H1 (cell line): ENCODE results near the gene EGFL6. TPM values are rescaled to one million over a fixed set of nuclear protein-coding genes. Genes with fewer than 3 reads are reported as not detected.

Experiments used
- CTCF ChIA-PET: fragments of 300-600 bp; sonication (Branson Sonifier 250); formaldehyde crosslinking; loops from one replicate; lab custom pipeline; 2021; ENCODE audit not compliant: partially characterized antibody; lab: Charles Lee
- POLR2A ChIA-PET: fragments of 300-600 bp; sonication (Branson Sonifier 250); formaldehyde crosslinking; loops from one replicate; lab custom pipeline; 2021; ENCODE audit warnings: inconsistent platforms; ENCODE audit not compliant: partially characterized antibody; lab: Charles Lee
- DNase-seq, 2 experiments: peaks; one replicate each; pipeline versions ENCODE4 v3.0.0 to v3.0.0-alpha.2; 2010 to 2022; ENCODE audit warnings: low spot score in 2 of 2, low read depth in 1 of 2, mixed read lengths in 1 of 2
- FAIRE-seq: peaks from 2 replicates; lab custom pipeline; 2011; peaks lifted over from hg19 to GRCh38; lab: Jason Lieb, UNC
- H2AFZ ChIP-seq: 2 replicates; pipeline ENCODE4 v1.8.1; 2012; ENCODE audit warnings: low read length, inconsistent platforms
- H2AK5ac ChIP-seq: 2 replicates; pipeline ENCODE4 v1.6.1; 2013; ENCODE audit warnings: low read depth, low read length
- H2BK120ac ChIP-seq: replicated peaks from 2 replicates; pipeline ENCODE3; 2013; ENCODE audit warnings: low read depth, low read length, inconsistent platforms
- H2BK12ac ChIP-seq: 2 replicates; pipeline ENCODE4 v1.6.1; 2013; ENCODE audit warnings: low read depth, low read length
- H2BK15ac ChIP-seq: 2 replicates; pipeline ENCODE4 v1.6.1; 2013; ENCODE audit warnings: low read length
- H2BK20ac ChIP-seq: 2 replicates; pipeline ENCODE4 v1.6.1; 2013; ENCODE audit warnings: low read length
- H2BK5ac ChIP-seq: 2 replicates; pipeline ENCODE4 v1.6.1; 2013; ENCODE audit warnings: low read depth, low read length
- H3K14ac ChIP-seq: 2 replicates; pipeline ENCODE4 v1.6.1; 2013; ENCODE audit warnings: inconsistent platforms; ENCODE audit not compliant: insufficient read length
- H3K18ac ChIP-seq: 2 replicates; pipeline ENCODE4 v1.6.1; 2013; ENCODE audit warnings: low read length; ENCODE audit errors: extremely low read depth
- H3K23ac ChIP-seq: 2 replicates; pipeline ENCODE4 v1.6.1; 2013; ENCODE audit warnings: inconsistent platforms; ENCODE audit not compliant: insufficient read length
- H3K23me2 ChIP-seq: 2 replicates; pipeline ENCODE4 v1.6.1; 2013; ENCODE audit warnings: low read depth, low read length
- H3K27ac ChIP-seq: 2 replicates; pipeline ENCODE4 v1.6.1; 2011; ENCODE audit warnings: low read depth, low read length, inconsistent platforms
- H3K27me3 ChIP-seq, 4 experiments: replicated peaks in 1 of 4; 1 replicate in 1 of 4; 2 replicates in 3 of 4; pipeline versions ENCODE4 v1.6.1 to v1.8.1; 2011 to 2013; ENCODE audit warnings: low read length in 3 of 4, mild to moderate bottlenecking in 3 of 4, inconsistent platforms in 2 of 4, mixed read lengths in 2 of 4, moderate library complexity in 1 of 4; ENCODE audit not compliant: control insufficient read depth in 3 of 4, insufficient read depth in 3 of 4; ENCODE audit errors: extremely low read depth in 1 of 4
- H3K36me3 ChIP-seq, 4 experiments: 2 replicates each; pipeline versions ENCODE4 v1.6.1 to v1.8.1; 2011 to 2013; ENCODE audit warnings: mild to moderate bottlenecking in 4 of 4, low read length in 3 of 4, moderate library complexity in 2 of 4, control low read depth in 1 of 4, inconsistent platforms in 1 of 4; ENCODE audit not compliant: insufficient read depth in 4 of 4, control insufficient read depth in 2 of 4
- H3K4ac ChIP-seq: replicated peaks from 2 replicates; pipeline ENCODE3; 2013; ENCODE audit warnings: low read length, low read depth, mixed read lengths, inconsistent platforms; ENCODE audit not compliant: insufficient read length
- H3K4me1 ChIP-seq, 4 experiments: replicated peaks in 1 of 4; 1 replicate in 1 of 4; 2 replicates in 3 of 4; pipeline versions ENCODE4 v1.6.1 to v1.8.1; 2011 to 2013; ENCODE audit warnings: low read length in 3 of 4, inconsistent platforms in 2 of 4, mixed read lengths in 1 of 4; ENCODE audit not compliant: insufficient read depth in 4 of 4, control insufficient read depth in 3 of 4
- H3K4me2 ChIP-seq, 2 experiments: 2 replicates each; pipeline versions ENCODE4 v1.6.1 to v1.8.1; 2011 to 2013; ENCODE audit warnings: low read depth in 2 of 2, low read length in 2 of 2, control low read depth in 1 of 2, inconsistent platforms in 1 of 2, mild to moderate bottlenecking in 1 of 2; ENCODE audit not compliant: insufficient read depth in 1 of 2
- H3K4me3 ChIP-seq, 4 experiments: fragments of 200-600, 300-600 bp in 1 of 4; sonication (generic), shearing (Covaris generic), sonication (Bioruptor Twin) in 1 of 4; 2 replicates each; pipeline versions ENCODE4 v1.5.1 to v1.8.1; 2011 to 2016; ENCODE audit warnings: low read length in 4 of 4, low read depth in 3 of 4, control low read depth in 2 of 4, inconsistent platforms in 2 of 4, mild to moderate bottlenecking in 2 of 4, mixed read lengths in 1 of 4, moderate library complexity in 1 of 4; ENCODE audit not compliant: insufficient read depth in 2 of 4; ENCODE audit errors: extremely low read depth in 1 of 4
- H3K56ac ChIP-seq: replicated peaks from 2 replicates; pipeline ENCODE3; 2013; ENCODE audit warnings: low read depth, mild to moderate bottlenecking, mixed read lengths, low read length, inconsistent platforms; ENCODE audit not compliant: insufficient read length
- H3K79me1 ChIP-seq: 2 replicates; pipeline ENCODE4 v1.6.1; 2013; ENCODE audit warnings: low read depth, low read length, control low read depth
- H3K79me2 ChIP-seq, 2 experiments: 2 replicates each; pipeline versions ENCODE4 v1.6.1 to v1.8.1; 2012 to 2013; ENCODE audit warnings: low read length in 2 of 2, mild to moderate bottlenecking in 2 of 2, inconsistent platforms in 1 of 2; ENCODE audit not compliant: insufficient read depth in 2 of 2, control insufficient read depth in 1 of 2
- H3K9ac ChIP-seq, 4 experiments: replicated peaks in 1 of 4; 1 replicate in 1 of 4; 2 replicates in 3 of 4; pipeline versions ENCODE4 v1.6.1 to v1.8.1; 2011 to 2013; ENCODE audit warnings: low read depth in 3 of 4, low read length in 3 of 4, control low read depth in 2 of 4, mild to moderate bottlenecking in 2 of 4, moderate library complexity in 2 of 4, inconsistent platforms in 1 of 4; ENCODE audit errors: extremely low read depth in 1 of 4
- H3K9me3 ChIP-seq, 2 experiments: 2 replicates each; pipeline versions ENCODE4 v1.6.1 to v1.8.1; 2012 to 2013; ENCODE audit warnings: mild to moderate bottlenecking in 2 of 2, moderate library complexity in 2 of 2, control low read depth in 1 of 2, inconsistent platforms in 1 of 2, low read depth in 1 of 2, low read length in 1 of 2, mixed read lengths in 1 of 2; ENCODE audit not compliant: insufficient read depth in 2 of 2
- H4K20me1 ChIP-seq, 2 experiments: replicated peaks in 1 of 2; 2 replicates each; pipeline versions ENCODE3 to v1.8.1; 2011 to 2013; ENCODE audit warnings: inconsistent platforms in 2 of 2, low read length in 2 of 2, mild to moderate bottlenecking in 1 of 2; ENCODE audit not compliant: insufficient read depth in 2 of 2, control insufficient read depth in 1 of 2
- H4K5ac ChIP-seq: 2 replicates; pipeline ENCODE4 v1.6.1; 2013; ENCODE audit warnings: low read length, low read depth, mixed read lengths, inconsistent platforms; ENCODE audit not compliant: insufficient read length
- H4K8ac ChIP-seq: 2 replicates; pipeline ENCODE4 v1.8.0; 2013; ENCODE audit warnings: mild to moderate bottlenecking, moderate library complexity, low read length, inconsistent platforms; ENCODE audit not compliant: insufficient read depth; ENCODE audit errors: extremely low read depth
- H4K91ac ChIP-seq: replicated peaks from 2 replicates; pipeline ENCODE3; 2013; ENCODE audit warnings: low read length, mixed read lengths, inconsistent platforms; ENCODE audit not compliant: insufficient read length
- BACH1 ChIP-seq: IDR thresholded peaks from 2 replicates; pipeline ENCODE4 v1.6.1; 2012; ENCODE audit warnings: low read length, improper control_type of control experiment
- CHD1 ChIP-seq: IDR thresholded peaks from 2 replicates; pipeline ENCODE4 v1.6.1; 2012; ENCODE audit warnings: low read depth, low read length, improper control_type of control experiment
- CHD2 ChIP-seq: IDR thresholded peaks from 2 replicates; pipeline ENCODE4 v1.6.1; 2012; ENCODE audit warnings: low read length, improper control_type of control experiment
- JUND ChIP-seq: IDR thresholded peaks from 2 replicates; pipeline ENCODE4 v1.6.1; 2011; ENCODE audit warnings: mild to moderate bottlenecking, improper control_type of control experiment, low read length
- KDM5A ChIP-seq: fragments of 200-600 bp; IDR thresholded peaks from 2 replicates; pipeline ENCODE4 v1.7.1; 2012; ENCODE audit warnings: mild to moderate bottlenecking, low read length, inconsistent platforms, mixed read lengths
- POLR2AphosphoS5 ChIP-seq: IDR thresholded peaks from 2 replicates; pipeline ENCODE4 v1.6.1; 2011; ENCODE audit warnings: low read depth, low read length
- RAD21 ChIP-seq, 2 experiments: IDR thresholded peaks in 1 of 2; conservative IDR thresholded peaks in 1 of 2; 2 replicates each; pipeline ENCODE4 v1.6.1; 2011; ENCODE audit warnings: low read depth in 2 of 2, low read length in 2 of 2, improper control_type of control experiment in 1 of 2, inconsistent platforms in 1 of 2, mild to moderate bottlenecking in 1 of 2, moderate library complexity in 1 of 2
- RBBP5 ChIP-seq: IDR thresholded peaks from 2 replicates; pipeline ENCODE4 v1.7.1; 2012; ENCODE audit warnings: low read depth, mild to moderate bottlenecking, inconsistent platforms, low read length, moderate library complexity, borderline replicate concordance
- RXRA ChIP-seq: IDR thresholded peaks from 2 replicates; pipeline ENCODE4 v1.6.1; 2011; ENCODE audit warnings: low read depth, mild to moderate bottlenecking, low read length, moderate library complexity; ENCODE audit not compliant: insufficient read depth
- SAP30 ChIP-seq: fragments of 300-600 bp; sonication (generic); IDR thresholded peaks from 2 replicates; pipeline ENCODE4 v1.7.1; 2012; ENCODE audit warnings: low read length, moderate library complexity, mild to moderate bottlenecking, inconsistent platforms; ENCODE audit not compliant: insufficient read depth, insufficient replicate concordance
- SIRT6 ChIP-seq: IDR thresholded peaks from one replicate; pipeline ENCODE4 v1.7.1; 2012; ENCODE audit warnings: low read length, inconsistent platforms
- WGBS, 2 experiments: shearing (Covaris generic) in 1 of 2; methylation state at CpG; one replicate each; pipeline versions ENCODE4 v1.1.6 to v1.1.7; 2013 to 2015; ENCODE audit warnings: low lambda C conversion rate in 2 of 2, mixed read lengths in 2 of 2, inconsistent platforms in 1 of 2, low coverage in 1 of 2, missing lambda C conversion rate in 1 of 2; ENCODE audit not compliant: insufficient replicate concordance in 2 of 2, insufficient coverage in 1 of 2, insufficient read length in 1 of 2; ENCODE audit errors: extremely low coverage in 1 of 2, missing lambda C conversion rate in 1 of 2; 5-methylcytosine and 5-hydroxymethylcytosine counted together
- polyA plus RNA-seq, 7 experiments: library from polyadenylated mRNA; depleted of rRNA in 3 of 7; stranded (reverse) in 5 of 7; unstranded in 2 of 7; fragments of >200 nt in 5 of 7; fragments of 200-250 nt in 2 of 7; gene quantifications; 1 replicate in 5 of 7; 2 replicates in 1 of 7; 4 replicates in 1 of 7; pipeline versions ENCODE4 v1.2.1 to v1.2.3, GENCODE V29; 2011 to 2013; ENCODE audit warnings: missing spikeins in 2 of 7, mixed read lengths in 2 of 7
- total RNA-seq: library from RNA; stranded (reverse); fragmentation: NEBNext Ultra II Directional; extraction: Animal tissue kit (Norgen Biotek cat#: 25700); gene quantifications from 2 replicates; pipeline ENCODE4 v1.2.1, GENCODE V29; 2021

Gene EGFL6
- total and polyA plus RNA-seq, 2 of the 8 experiments (the other 6 are each of a cell fraction or from before 2014, with no cell fraction given) = 0.93 to 1.1 TPM

DNA sequence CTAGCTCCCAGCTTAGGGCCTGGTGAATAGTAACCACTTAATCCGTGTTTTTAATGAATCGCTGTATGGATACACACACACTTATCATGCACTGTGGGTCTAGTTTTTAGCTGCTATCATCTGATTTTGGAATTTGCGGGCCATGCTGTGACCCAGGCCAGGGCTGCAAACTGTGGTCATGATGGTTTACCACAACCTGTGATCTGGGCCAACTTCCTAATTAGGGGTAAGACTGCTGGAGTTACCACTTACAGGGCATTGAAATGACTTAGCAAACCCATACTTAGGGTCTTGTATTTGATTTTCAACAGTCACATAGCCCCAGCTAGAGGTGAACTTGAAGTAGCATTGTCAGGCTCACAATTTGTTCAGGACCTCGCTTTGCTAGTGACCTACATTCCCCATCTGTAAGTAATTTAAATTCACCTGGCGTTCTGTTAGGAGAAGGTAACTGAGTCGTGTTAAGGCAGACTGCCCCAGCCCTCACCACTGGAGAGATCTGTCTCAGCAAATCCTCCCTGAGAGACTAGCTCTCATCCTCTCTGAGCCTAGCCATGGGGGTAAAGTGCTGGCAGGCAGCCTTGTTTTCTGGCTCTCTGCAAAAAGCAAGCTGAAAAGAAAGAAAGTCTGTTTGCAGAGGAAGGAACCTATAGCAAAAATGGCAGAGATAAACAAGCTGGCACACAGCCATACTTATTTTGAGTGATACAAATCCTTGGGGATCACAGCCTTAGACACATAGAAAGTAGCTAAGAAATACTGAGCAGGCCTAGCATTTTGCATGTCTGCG lies 33.8 kb upstream of the EGFL6 start:
- H2BK5ac ChIP-seq = no peak overlapping the region
- no peak for TF ChIP-seq BACH1
- TF ChIP-seq POLR2AphosphoS5 = no peak
- no peak; a peak in 1 of 4 replicates for TF ChIP-seq RAD21 (IDR thresholded peaks at IDR 0.05 in 1 of 2, conservative IDR thresholded peaks at IDR 0.05 in 1 of 2; ENCODE audit: low read depth in 2 of 2, low read length in 2 of 2)
- no peak for TF ChIP-seq SAP30
- TF ChIP-seq KDM5A = no peak
- TF ChIP-seq RXRA = no peak
- TF ChIP-seq RBBP5 = no peak
- TF ChIP-seq JUND = no peak
- no peak for TF ChIP-seq CHD2
- TF ChIP-seq CHD1 = no peak
- no peak for TF ChIP-seq SIRT6

More for the DNA sequence above, 33.8 kb upstream of the EGFL6 start:
- Histone ChIP-seq H3K56ac (no peak overlapping the region), H3K9ac (no peak overlapping the region), H3K4me2 (no peak overlapping the region), H3K23ac (no peak overlapping the region), H3K18ac (no peak overlapping the region), H4K5ac (no peak overlapping the region), H4K8ac (no peak overlapping the region), H3K4me3 (no peak overlapping the region), H2BK12ac (no peak overlapping the region), H3K36me3 (no peaks in the 10 kb centered on the region), H2BK15ac (no peak overlapping the region), H3K9me3 (no peaks in the 10 kb centered on the region), H2AFZ (no peak overlapping the region), H4K20me1 (no peaks in the 10 kb centered on the region), H2BK20ac (no peak overlapping the region), H4K91ac (no peak overlapping the region), H2AK5ac (no peak overlapping the region), H3K14ac (no peak overlapping the region), H3K23me2 (no peaks in the 10 kb centered on the region), H3K27me3 (no peaks in the 10 kb centered on the region), H3K79me1 (no peaks in the 10 kb centered on the region), H3K4ac (no peak overlapping the region), H3K79me2 (no peaks in the 10 kb centered on the region), H3K27ac (no peak overlapping the region), H2BK120ac (no peak overlapping the region), H3K4me1 (no peaks in the 10 kb centered on the region)
- POLR2A ChIA-PET = no interaction called here
- no peak for DNase-seq
- CTCF ChIA-PET = interaction anchor here (0.9 to 1.0 kb wide), 3 partner anchors 64 to 211 kb away, joined by 3 read pairs; no protein-coding TSS in a partner anchor
- 64% methylated on average over 4 of the region's 7 CpGs; no CpG with 5 or more reads in 1 of the 2 experiments for WGBS, 2 experiments
- no peak for FAIRE-seq
